H9 (cell line): ENCODE measurements around the gene ZC3H12C. TPM values are rescaled to one million over a fixed set of nuclear protein-coding genes. Genes with fewer than 3 reads are reported as not detected.

Source experiments
- DNase-seq: peaks from one replicate; pipeline ENCODE4 v3.0.0-alpha.2; 2017
- H2AFZ ChIP-seq: one replicate; pipeline ENCODE4 v1.6.1; 2013; ENCODE audit warnings: mild to moderate bottlenecking, low read length, control low read depth, moderate library complexity
- H2AK5ac ChIP-seq: 2 replicates; pipeline ENCODE4 v1.6.1; 2013; ENCODE audit warnings: low read length, control low read depth, mixed read lengths; ENCODE audit not compliant: insufficient read length
- H2BK120ac ChIP-seq: one replicate; pipeline ENCODE4 v1.6.1; 2013; ENCODE audit warnings: low read depth, mild to moderate bottlenecking, low read length, control low read depth, inconsistent platforms; ENCODE audit not compliant: poor library complexity, severe bottlenecking
- H2BK12ac ChIP-seq: 2 replicates; pipeline ENCODE4 v1.6.1; 2013; ENCODE audit warnings: low read length, control low read depth, mixed read lengths, low read depth; ENCODE audit not compliant: insufficient read length
- H2BK15ac ChIP-seq: 2 replicates; pipeline ENCODE4 v1.6.1; 2013; ENCODE audit warnings: low read depth, low read length, control low read depth
- H2BK20ac ChIP-seq: one replicate; pipeline ENCODE4 v1.6.1; 2013; ENCODE audit warnings: low read depth, mild to moderate bottlenecking, low read length, control low read depth, inconsistent platforms; ENCODE audit not compliant: poor library complexity, severe bottlenecking
- H2BK5ac ChIP-seq: 2 replicates; pipeline ENCODE4 v1.6.1; 2013; ENCODE audit warnings: low read length, control low read depth, mixed read lengths; ENCODE audit not compliant: insufficient read length
- H3K14ac ChIP-seq: 2 replicates; pipeline ENCODE4 v1.6.1; 2013; ENCODE audit warnings: low read length, control low read depth; ENCODE audit not compliant: insufficient read depth
- H3K18ac ChIP-seq: 2 replicates; pipeline ENCODE4 v1.6.1; 2013; ENCODE audit warnings: low read depth, mild to moderate bottlenecking, mixed read lengths, low read length, control low read depth; ENCODE audit not compliant: insufficient read length
- H3K23ac ChIP-seq: 2 replicates; pipeline ENCODE4 v1.6.1; 2013; ENCODE audit warnings: low read length, control low read depth, mixed read lengths, low read depth; ENCODE audit not compliant: insufficient read length
- H3K23me2 ChIP-seq: 2 replicates; pipeline ENCODE4 v1.6.1; 2013; ENCODE audit warnings: low read depth, mild to moderate bottlenecking, mixed read lengths, low read length, control low read depth; ENCODE audit not compliant: insufficient read length, poor library complexity, severe bottlenecking
- H3K27ac ChIP-seq: 2 replicates; pipeline ENCODE4 v1.5.1; 2013; ENCODE audit warnings: low read length, control low read depth, mixed read lengths, low read depth; ENCODE audit not compliant: insufficient read length
- H3K27me3 ChIP-seq: 2 replicates; pipeline ENCODE4 v1.6.1; 2013; ENCODE audit warnings: low read length, control low read depth, inconsistent platforms; ENCODE audit not compliant: insufficient read depth
- H3K4ac ChIP-seq: 2 replicates; pipeline ENCODE4 v1.6.1; 2013; ENCODE audit warnings: low read depth, mild to moderate bottlenecking, control low read depth, inconsistent platforms, low read length, moderate library complexity
- H3K4me1 ChIP-seq: 2 replicates; pipeline ENCODE4 v1.6.1; 2013; ENCODE audit warnings: low read length, control low read depth, inconsistent platforms; ENCODE audit not compliant: insufficient read depth
- H3K4me2 ChIP-seq: 2 replicates; pipeline ENCODE4 v1.6.1; 2013; ENCODE audit warnings: low read length, control low read depth, mixed read lengths; ENCODE audit not compliant: insufficient read length, insufficient read depth
- H3K56ac ChIP-seq: 2 replicates; pipeline ENCODE4 v1.6.1; 2013; ENCODE audit warnings: low read depth, mild to moderate bottlenecking, mixed read lengths, low read length, control low read depth; ENCODE audit not compliant: insufficient read length
- H3K79me1 ChIP-seq: 2 replicates; pipeline ENCODE4 v1.6.1; 2013; ENCODE audit warnings: low read depth, mild to moderate bottlenecking, moderate library complexity, low read length, control low read depth, inconsistent platforms; ENCODE audit not compliant: insufficient read depth, poor library complexity, severe bottlenecking
- H3K79me2 ChIP-seq: 2 replicates; pipeline ENCODE4 v1.6.1; 2013; ENCODE audit warnings: low read length, control low read depth, inconsistent platforms; ENCODE audit not compliant: insufficient read depth
- H3K9ac ChIP-seq: 2 replicates; pipeline ENCODE4 v1.6.1; 2013; ENCODE audit warnings: low read length, control low read depth, mixed read lengths; ENCODE audit not compliant: insufficient read length; ENCODE audit errors: extremely low read depth
- H3K9me3 ChIP-seq: one replicate; pipeline ENCODE4 v1.6.1; 2013; ENCODE audit warnings: low read depth, low read length, inconsistent platforms; ENCODE audit not compliant: control insufficient read depth
- H3T11ph ChIP-seq: one replicate; pipeline ENCODE4 v1.6.1; 2013; ENCODE audit warnings: mild to moderate bottlenecking, low read length, control low read depth, inconsistent platforms
- H4K20me1 ChIP-seq: one replicate; pipeline ENCODE4 v1.6.1; 2013; ENCODE audit not compliant: control insufficient read depth, insufficient read length, insufficient read depth
- H4K5ac ChIP-seq: 2 replicates; pipeline ENCODE4 v1.6.1; 2013; ENCODE audit warnings: low read depth, mild to moderate bottlenecking, mixed read lengths, low read length, control low read depth; ENCODE audit not compliant: insufficient read length
- H4K8ac ChIP-seq: replicated peaks from 2 replicates; pipeline ENCODE4 v1.6.1; 2013; ENCODE audit warnings: low read length, control low read depth, mixed read lengths, low read depth; ENCODE audit not compliant: insufficient read length
- H4K91ac ChIP-seq: 2 replicates; pipeline ENCODE4 v1.6.1; 2013; ENCODE audit warnings: low read depth, mild to moderate bottlenecking, moderate library complexity, mixed read lengths, low read length, control low read depth; ENCODE audit not compliant: insufficient read length
- H3K27ac Mint-ChIP-seq, 3 experiments: 2 replicates in 2 of 3; 3 replicates in 1 of 3; pipeline ENCODE4 v1.8.0; 2020 to 2021; ENCODE audit warnings: mixed read lengths in 3 of 3, mild to moderate bottlenecking in 1 of 3, moderate library complexity in 1 of 3
- H3K27me3 Mint-ChIP-seq: 2 replicates; pipeline ENCODE4 v1.8.0; 2021; ENCODE audit warnings: low read depth, mild to moderate bottlenecking, moderate library complexity, mixed read lengths
- H3K36me3 Mint-ChIP-seq, 3 experiments: 2 replicates in 2 of 3; 3 replicates in 1 of 3; pipeline ENCODE4 v1.8.0; 2020 to 2021; ENCODE audit warnings: low read depth in 3 of 3, mixed read lengths in 3 of 3; ENCODE audit not compliant: insufficient read depth in 1 of 3
- H3K4me1 Mint-ChIP-seq, 2 experiments: 2 replicates each; pipeline ENCODE4 v1.8.0; 2020; ENCODE audit warnings: mixed read lengths in 2 of 2
- H3K4me3 Mint-ChIP-seq, 2 experiments: 2 replicates in 1 of 2; 3 replicates in 1 of 2; pipeline ENCODE4 v1.8.0; 2020 to 2021; ENCODE audit warnings: mild to moderate bottlenecking in 2 of 2, mixed read lengths in 2 of 2, moderate library complexity in 1 of 2
- H3K9me3 Mint-ChIP-seq, 2 experiments: 2 replicates in 1 of 2; 3 replicates in 1 of 2; pipeline ENCODE4 v1.8.0; 2020; ENCODE audit warnings: mild to moderate bottlenecking in 2 of 2, mixed read lengths in 2 of 2, moderate library complexity in 1 of 2
- CTCF ChIP-seq: fragments of 200-600 bp; sonication (generic); conservative IDR thresholded peaks from 3 replicates; pipeline ENCODE4 v1.8.0; 2021; ENCODE audit warnings: antibody characterized with exemption, mild to moderate bottlenecking
- WGBS: extraction: QIAGEN DNeasy Blood & Tissue Kit; methylation state at CpG from one replicate; pipeline ENCODE4 v1.1.7; 2013; ENCODE audit warnings: missing lambda C conversion rate, low lambda C conversion rate, mixed read lengths; ENCODE audit not compliant: insufficient read length; ENCODE audit errors: extremely low coverage; 5-methylcytosine and 5-hydroxymethylcytosine counted together
- total RNA-seq: library from RNA; stranded (reverse); gene quantifications from 2 replicates; pipeline ENCODE4 v1.2.1, GENCODE V29; 2021

Gene ZC3H12C
- total RNA-seq, 1 experiment from 2014 or later = 4.8 TPM

- Histone ChIP-seq H3K4ac (no peak overlapping the region), H3K27ac (no peak overlapping the region), H3K23me2 (no peaks in the 10 kb centered on the region), H2AK5ac (no peak overlapping the region), H3K9me3 (no peaks in the 10 kb centered on the region), H4K5ac (no peak overlapping the region), H3K18ac (no peak overlapping the region), H3K79me1 (no peaks in the 10 kb centered on the region), H3K56ac (no peak overlapping the region), H4K91ac (no peak overlapping the region), H3K4me1 (no peaks in the 10 kb centered on the region), H4K20me1 (no peaks in the 10 kb centered on the region), H3K9ac (no peak overlapping the region), H2BK5ac (no peak overlapping the region), H4K8ac (no peak overlapping the region), H2BK120ac (no peak overlapping the region), H3K79me2 (no peaks in the 10 kb centered on the region), H2BK15ac (no peak overlapping the region), H2BK20ac (no peak overlapping the region), H2AFZ (peak overlapping the region; percentile 62), H3T11ph (no peak overlapping the region), H3K4me2 (no peak overlapping the region), H2BK12ac (no peak overlapping the region), H3K27me3 (no peaks in the 10 kb centered on the region), H3K14ac (no peak overlapping the region), H3K23ac (no peak overlapping the region)
- WGBS = no CpG with 5 or more reads among the region's 9 CpGs
- no peak for TF ChIP-seq CTCF
- no peaks in the 10 kb centered on the region for H3K36me3 Mint-ChIP-seq
- no peaks in the 10 kb centered on the region for H3K4me1 Mint-ChIP-seq
- H3K9me3 Mint-ChIP-seq = peaks cover 0 to 3% of the 10 kb centered on the region in 2 experiments; a peak in 1 of 5 replicates
- no peaks in the 10 kb centered on the region for H3K27me3 Mint-ChIP-seq
- H3K27ac Mint-ChIP-seq = peak overlapping the region in 1 of 3 experiments; percentile 67; a peak in 1 of 7 replicates
- no peak overlapping the region for H3K4me3 Mint-ChIP-seq
- no peak for DNase-seq
These were observed 48.8 kb upstream of the ZC3H12C start for GRCh38 chr11:110044226-110044968.
